Neural crest cell (in vitro differentiated cells): Measurements from ENCODE around the gene SLC1A3. TPM values are rescaled to one million over a fixed set of nuclear protein-coding genes. Genes with fewer than 3 reads are reported as not detected.

Source experiments
- DNase-seq: peaks from one replicate; pipeline ENCODE4 v3.0.0; 2021; ENCODE audit warnings: low read depth, mixed read lengths, low spot score
- H3K27ac Mint-ChIP-seq: one replicate; pipeline ENCODE4 v1.8.0; 2021; ENCODE audit warnings: mild to moderate bottlenecking, mixed read lengths; ENCODE audit not compliant: unreplicated experiment
- H3K27me3 Mint-ChIP-seq: 2 replicates; pipeline ENCODE4 v1.8.0; 2021; ENCODE audit warnings: low read depth, mild to moderate bottlenecking, mixed read lengths
- H3K36me3 Mint-ChIP-seq: 2 replicates; pipeline ENCODE4 v1.8.0; 2021; ENCODE audit warnings: low read depth, mild to moderate bottlenecking, mixed read lengths
- H3K4me1 Mint-ChIP-seq: 2 replicates; pipeline ENCODE4 v1.8.0; 2021; ENCODE audit warnings: mixed read lengths
- H3K4me3 Mint-ChIP-seq: one replicate; pipeline ENCODE4 v1.8.0; 2021; ENCODE audit warnings: mild to moderate bottlenecking, mixed read lengths
- H3K9me3 Mint-ChIP-seq: 2 replicates; pipeline ENCODE4 v1.8.0; 2021; ENCODE audit warnings: mixed read lengths
- total RNA-seq: library from RNA; stranded (reverse); gene quantifications from 2 replicates; pipeline ENCODE4 v1.2.1, GENCODE V29; 2021
- TF ChIP-seq, protein P1 (sequence below): fragments of 200-600 bp; sonication (generic); conservative IDR thresholded peaks from 2 replicates; pipeline ENCODE4 v1.5.0; 2021; ENCODE audit warnings: antibody characterized with exemption, mild to moderate bottlenecking

Gene SLC1A3
- total RNA-seq, 1 donor from 2014 or later: 26.5 TPM

DNA sequence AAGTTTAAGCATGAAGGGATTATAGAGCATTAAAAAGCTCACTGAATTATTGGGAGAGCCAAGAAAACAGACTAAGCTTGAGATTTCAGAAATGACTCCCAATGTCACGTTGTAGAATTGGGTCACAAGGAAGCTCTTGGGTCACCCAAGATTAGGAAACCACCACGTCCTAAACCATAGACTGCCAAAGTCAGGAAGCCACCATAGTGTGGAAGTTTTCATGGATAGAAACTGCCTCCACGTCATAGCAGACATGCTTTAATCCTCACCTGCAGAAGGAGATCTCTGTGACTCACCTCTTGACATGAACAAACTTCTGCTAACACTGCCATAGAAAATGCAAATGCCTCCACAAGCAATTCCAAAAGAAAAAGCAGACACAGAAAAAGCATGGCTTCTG lies 106.3 kb downstream of the SLC1A3 start:
- no peaks in the 10 kb centered on the region for H3K27me3 Mint-ChIP-seq
- peaks cover 20% of the 10 kb centered on the region for H3K4me1 Mint-ChIP-seq
- no peak overlapping the region for H3K27ac Mint-ChIP-seq
- TF ChIP-seq, protein P1, sequence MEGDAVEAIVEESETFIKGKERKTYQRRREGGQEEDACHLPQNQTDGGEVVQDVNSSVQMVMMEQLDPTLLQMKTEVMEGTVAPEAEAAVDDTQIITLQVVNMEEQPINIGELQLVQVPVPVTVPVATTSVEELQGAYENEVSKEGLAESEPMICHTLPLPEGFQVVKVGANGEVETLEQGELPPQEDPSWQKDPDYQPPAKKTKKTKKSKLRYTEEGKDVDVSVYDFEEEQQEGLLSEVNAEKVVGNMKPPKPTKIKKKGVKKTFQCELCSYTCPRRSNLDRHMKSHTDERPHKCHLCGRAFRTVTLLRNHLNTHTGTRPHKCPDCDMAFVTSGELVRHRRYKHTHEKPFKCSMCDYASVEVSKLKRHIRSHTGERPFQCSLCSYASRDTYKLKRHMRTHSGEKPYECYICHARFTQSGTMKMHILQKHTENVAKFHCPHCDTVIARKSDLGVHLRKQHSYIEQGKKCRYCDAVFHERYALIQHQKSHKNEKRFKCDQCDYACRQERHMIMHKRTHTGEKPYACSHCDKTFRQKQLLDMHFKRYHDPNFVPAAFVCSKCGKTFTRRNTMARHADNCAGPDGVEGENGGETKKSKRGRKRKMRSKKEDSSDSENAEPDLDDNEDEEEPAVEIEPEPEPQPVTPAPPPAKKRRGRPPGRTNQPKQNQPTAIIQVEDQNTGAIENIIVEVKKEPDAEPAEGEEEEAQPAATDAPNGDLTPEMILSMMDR: no peak
- DNase-seq: no peak
- peaks cover 2% of the 10 kb centered on the region for H3K36me3 Mint-ChIP-seq
- H3K4me3 Mint-ChIP-seq: no peak overlapping the region
- H3K9me3 Mint-ChIP-seq: peaks cover 8% of the 10 kb centered on the region

DNA sequence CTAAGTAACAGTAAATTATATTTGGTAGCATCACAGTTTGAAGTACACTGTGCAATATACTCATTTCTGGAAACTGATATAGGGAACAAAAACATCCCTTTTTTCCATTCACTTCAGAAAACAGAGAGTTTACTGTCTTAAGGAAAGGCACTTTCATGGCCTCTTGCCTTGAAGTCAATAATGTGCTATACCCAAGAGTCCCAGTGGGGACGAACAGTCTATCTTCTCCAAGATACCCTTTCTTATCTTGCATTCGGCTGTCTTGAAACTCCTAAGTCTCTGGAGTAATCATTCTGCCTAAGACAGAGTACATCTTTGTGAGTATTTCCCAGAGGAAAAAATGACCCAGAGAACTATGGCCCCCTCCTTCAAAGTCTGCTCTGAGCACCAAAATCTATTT lies 107.1 kb downstream of the SLC1A3 start:
- Mint-ChIP-seq H3K9me3 (peaks cover 6% of the 10 kb centered on the region), H3K4me3 (no peak overlapping the region), H3K27ac (no peak overlapping the region), H3K4me1 (peaks cover 20% of the 10 kb centered on the region), H3K27me3 (no peaks in the 10 kb centered on the region), H3K36me3 (peaks cover 2% of the 10 kb centered on the region)
- TF ChIP-seq, protein P1: no peak
- DNase-seq: no peak

DNA sequence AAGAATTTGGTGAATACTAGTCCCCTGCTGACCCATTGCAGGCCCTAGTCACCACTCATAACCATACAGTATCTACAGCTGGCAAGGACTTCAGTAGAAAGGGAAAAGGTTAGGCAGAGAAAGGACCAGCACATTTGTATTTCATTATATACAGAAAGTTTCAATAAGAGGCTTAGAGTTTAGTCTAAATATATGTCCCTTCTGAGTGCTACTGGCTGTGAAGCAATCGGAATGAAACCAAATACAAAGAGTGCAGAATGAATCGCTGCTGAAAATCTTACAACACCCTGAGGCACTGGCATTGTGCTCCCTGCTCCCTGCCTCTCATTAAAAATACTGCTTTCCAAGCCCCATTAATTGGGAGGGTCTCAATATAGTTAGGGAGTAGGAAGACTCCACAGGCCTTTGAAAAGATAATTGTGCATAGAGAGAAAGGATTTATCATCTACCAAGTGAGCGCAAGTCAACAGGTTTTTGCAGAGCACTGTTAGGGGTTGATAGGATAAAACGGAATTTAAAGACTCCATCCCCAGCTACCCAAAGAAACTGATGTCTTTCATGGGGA lies 110.8 kb downstream of the SLC1A3 start:
- TF ChIP-seq, protein P1: no peak
- no peak overlapping the region for H3K4me3 Mint-ChIP-seq
- H3K9me3 Mint-ChIP-seq: no peaks in the 10 kb centered on the region
- H3K4me1 Mint-ChIP-seq: peaks cover 20% of the 10 kb centered on the region
- no peaks in the 10 kb centered on the region for H3K27me3 Mint-ChIP-seq
- no peaks in the 10 kb centered on the region for H3K36me3 Mint-ChIP-seq
- no peak overlapping the region for H3K27ac Mint-ChIP-seq
- DNase-seq: no peak

GRCh38 chr5:36719282-36719681 lies 112.9 kb downstream of the SLC1A3 start:
- TF ChIP-seq, protein P1: no peak
- Mint-ChIP-seq H3K4me1 (peaks cover 17% of the 10 kb centered on the region), H3K4me3 (no peak overlapping the region), H3K9me3 (no peaks in the 10 kb centered on the region), H3K27ac (no peak overlapping the region), H3K36me3 (no peaks in the 10 kb centered on the region), H3K27me3 (no peaks in the 10 kb centered on the region)
- DNase-seq: no peak

DNA sequence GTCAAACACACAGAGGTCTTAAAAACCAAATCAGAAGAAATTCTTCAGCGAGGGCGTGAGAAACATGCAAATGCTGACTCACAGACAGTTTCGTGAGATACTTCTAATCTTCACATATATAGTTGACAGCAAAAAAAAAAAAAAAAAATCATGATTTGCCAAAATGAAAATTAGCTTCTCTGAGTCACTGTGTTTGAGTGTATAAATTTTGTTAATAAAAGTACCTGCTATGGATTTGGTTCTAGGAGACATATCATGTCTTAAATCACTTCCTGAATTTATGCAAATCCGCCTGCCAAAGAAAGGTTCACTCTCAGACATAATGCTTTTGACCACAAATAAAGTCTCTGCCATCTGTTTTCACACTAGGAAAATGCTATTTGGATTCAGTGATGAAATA lies 114.3 kb downstream of the SLC1A3 start:
- H3K4me3 Mint-ChIP-seq: no peak overlapping the region
- no peaks in the 10 kb centered on the region for H3K9me3 Mint-ChIP-seq
- TF ChIP-seq, protein P1: no peak
- no peaks in the 10 kb centered on the region for H3K36me3 Mint-ChIP-seq
- no peak overlapping the region for H3K27ac Mint-ChIP-seq
- H3K4me1 Mint-ChIP-seq: peaks cover 20% of the 10 kb centered on the region
- DNase-seq: no peak
- H3K27me3 Mint-ChIP-seq: no peaks in the 10 kb centered on the region
